ENCODE measurements around the gene TMOD3.

The TMOD3 gene

DNA sequence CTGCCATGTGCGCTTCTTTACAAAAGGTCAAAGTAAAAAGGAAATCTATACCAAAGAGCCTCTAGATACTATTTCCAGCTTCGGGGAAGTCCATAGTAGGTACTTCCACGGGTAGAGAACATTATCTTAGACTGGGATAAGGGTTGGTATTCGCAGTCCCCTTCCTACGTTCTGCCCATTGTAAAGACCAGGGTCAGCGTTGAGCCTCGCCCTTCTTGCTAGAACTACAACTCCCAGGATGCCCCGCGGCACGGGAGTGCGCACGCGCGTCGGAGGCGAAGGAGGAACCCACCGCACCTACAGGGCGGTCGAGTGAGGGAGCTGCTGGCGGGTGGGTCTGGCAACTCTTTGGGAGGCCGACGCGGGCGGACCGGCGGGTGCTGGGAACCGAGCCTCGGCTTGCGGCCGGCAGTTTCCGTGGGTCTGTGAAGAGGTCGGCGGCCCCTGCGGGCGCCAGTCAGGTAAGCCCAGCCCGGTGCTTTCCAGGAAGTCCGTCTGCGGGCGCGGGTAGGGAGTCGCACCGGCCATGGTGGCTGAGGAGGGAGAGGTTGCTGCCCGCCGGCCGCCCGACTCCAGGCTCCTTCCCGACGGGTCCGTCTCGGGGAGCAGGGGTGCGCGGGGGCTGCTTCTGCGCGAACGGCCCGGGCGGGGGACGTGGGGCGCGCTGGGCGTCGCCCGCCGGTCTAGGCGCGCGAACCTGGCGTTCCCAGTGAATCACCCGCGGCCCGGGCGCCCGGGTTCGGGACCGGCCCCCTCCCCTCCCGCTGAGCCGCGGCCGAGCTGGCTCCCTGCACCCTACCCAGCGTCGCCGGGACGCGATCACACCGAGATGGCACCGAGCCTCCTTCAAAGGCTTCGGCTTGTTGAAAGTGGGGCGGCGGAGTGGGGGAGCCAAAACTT is at the start of gene TMOD3:
Gene TMOD3, plus strand, starts transcription at position 278 of the 900 bp plus-strand sequence. CDS start 33,232 bp downstream, outside the sequence.
- CTCF ChIA-PET: interaction anchor here (0.7 to 0.8 kb wide), 2 partner anchors 22 to 51 kb away, joined by 3 to 5 read pairs; no protein-coding TSS in a partner anchor
- TF ChIP-seq, protein P1, sequence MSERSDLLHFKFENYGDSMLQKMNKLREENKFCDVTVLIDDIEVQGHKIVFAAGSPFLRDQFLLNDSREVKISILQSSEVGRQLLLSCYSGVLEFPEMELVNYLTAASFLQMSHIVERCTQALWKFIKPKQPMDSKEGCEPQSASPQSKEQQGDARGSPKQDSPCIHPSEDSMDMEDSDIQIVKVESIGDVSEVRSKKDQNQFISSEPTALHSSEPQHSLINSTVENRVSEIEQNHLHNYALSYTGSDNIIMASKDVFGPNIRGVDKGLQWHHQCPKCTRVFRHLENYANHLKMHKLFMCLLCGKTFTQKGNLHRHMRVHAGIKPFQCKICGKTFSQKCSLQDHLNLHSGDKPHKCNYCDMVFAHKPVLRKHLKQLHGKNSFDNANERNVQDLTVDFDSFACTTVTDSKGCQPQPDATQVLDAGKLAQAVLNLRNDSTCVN (tag by site-specific recombination; optimal IDR thresholded peaks at IDR 0.05): peak; percentile 91
- TF ChIP-seq, protein P2, sequence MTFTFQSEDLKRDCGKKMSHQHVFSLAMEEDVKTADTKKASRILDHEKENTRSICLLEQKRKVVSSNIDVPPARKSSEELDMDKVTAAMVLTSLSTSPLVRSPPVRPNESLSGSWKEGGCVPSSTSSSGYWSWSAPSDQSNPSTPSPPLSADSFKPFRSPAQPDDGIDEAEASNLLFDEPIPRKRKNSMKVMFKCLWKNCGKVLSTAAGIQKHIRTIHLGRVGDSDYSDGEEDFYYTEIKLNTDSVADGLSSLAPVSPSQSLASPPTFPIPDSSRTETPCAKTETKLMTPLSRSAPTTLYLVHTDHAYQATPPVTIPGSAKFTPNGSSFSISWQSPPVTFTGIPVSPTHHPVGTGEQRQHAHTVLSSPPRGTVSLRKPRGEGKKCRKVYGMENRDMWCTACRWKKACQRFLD (tag by site-specific recombination; IDR thresholded peaks at IDR 0.05): no peak
- TF ChIP-seq ZIC2 (tag by site-specific recombination; IDR thresholded peaks at IDR 0.05) (no peak), ZNF132 (tag by site-specific recombination; IDR thresholded peaks at IDR 0.05; ENCODE audit: borderline replicate concordance) (no peak), ZNF530 (tag by site-specific recombination; IDR thresholded peaks at IDR 0.05; ENCODE audit: low read depth) (no peak), ZNF621 (tag by site-specific recombination; IDR thresholded peaks at IDR 0.05) (no peak), GLIS1 (tag by site-specific recombination; IDR thresholded peaks at IDR 0.05) (no peak; the same call in 1 of the 2 replicates), REPIN1 (tag by site-specific recombination; IDR thresholded peaks at IDR 0.05; ENCODE audit: low read depth) (no peak), GLIS2 (tag by site-specific recombination; IDR thresholded peaks at IDR 0.05) (peak; percentile 67), SP7 (tag by site-specific recombination; IDR thresholded peaks at IDR 0.05) (no peak), MZF1 (tag by site-specific recombination; IDR thresholded peaks at IDR 0.05; ENCODE audit: borderline replicate concordance) (no peak), ZNF140 (tag by site-specific recombination; IDR thresholded peaks at IDR 0.05) (no peak), ZNF548 (tag by site-specific recombination; IDR thresholded peaks at IDR 0.05) (no peak), ZNF274 (IDR thresholded peaks at IDR 0.05; ENCODE audit: low read length) (no peak), ZNF274 (tag by site-specific recombination; IDR thresholded peaks at IDR 0.05; ENCODE audit: borderline replicate concordance) (no peak), ZFHX2 (tag by site-specific recombination; conservative IDR thresholded peaks at IDR 0.05) (0 out of 2 replicates have a peak, but pooled peaks have one; percentile 10), ZNF561 (tag by site-specific recombination; IDR thresholded peaks at IDR 0.05; ENCODE audit: borderline replicate concordance) (0 out of 2 replicates have a peak, but pooled peaks have one; percentile 40), ZNF610 (tag by site-specific recombination; IDR thresholded peaks at IDR 0.05; ENCODE audit: borderline replicate concordance) (no peak), ZNF114 (tag by site-specific recombination; IDR thresholded peaks at IDR 0.05) (no peak), ZNF155 (tag by site-specific recombination; IDR thresholded peaks at IDR 0.05) (no peak), MYNN (tag by site-specific recombination; IDR thresholded peaks at IDR 0.05; ENCODE audit: borderline replicate concordance) (no peak), ZNF248 (tag by site-specific recombination; IDR thresholded peaks at IDR 0.05) (no peak), ZNF501 (tag by site-specific recombination; IDR thresholded peaks at IDR 0.05) (no peak; the same call in 1 of the 2 replicates), HOXA7 (CRISPR knock-in tag; IDR thresholded peaks at IDR 0.05; ENCODE audit: borderline replicate concordance) (no peak), ZNF433 (tag by site-specific recombination; IDR thresholded peaks at IDR 0.05; ENCODE audit: low read depth) (no peak), ZNF416 (tag by site-specific recombination; IDR thresholded peaks at IDR 0.05) (no peak), ZFP41 (tag by site-specific recombination; IDR thresholded peaks at IDR 0.05; ENCODE audit: borderline replicate concordance) (no peak), ZNF514 (tag by site-specific recombination; IDR thresholded peaks at IDR 0.05) (no peak), ZNF843 (tag by site-specific recombination; IDR thresholded peaks at IDR 0.05) (no peak)
- TF ChIP-seq, protein P3, sequence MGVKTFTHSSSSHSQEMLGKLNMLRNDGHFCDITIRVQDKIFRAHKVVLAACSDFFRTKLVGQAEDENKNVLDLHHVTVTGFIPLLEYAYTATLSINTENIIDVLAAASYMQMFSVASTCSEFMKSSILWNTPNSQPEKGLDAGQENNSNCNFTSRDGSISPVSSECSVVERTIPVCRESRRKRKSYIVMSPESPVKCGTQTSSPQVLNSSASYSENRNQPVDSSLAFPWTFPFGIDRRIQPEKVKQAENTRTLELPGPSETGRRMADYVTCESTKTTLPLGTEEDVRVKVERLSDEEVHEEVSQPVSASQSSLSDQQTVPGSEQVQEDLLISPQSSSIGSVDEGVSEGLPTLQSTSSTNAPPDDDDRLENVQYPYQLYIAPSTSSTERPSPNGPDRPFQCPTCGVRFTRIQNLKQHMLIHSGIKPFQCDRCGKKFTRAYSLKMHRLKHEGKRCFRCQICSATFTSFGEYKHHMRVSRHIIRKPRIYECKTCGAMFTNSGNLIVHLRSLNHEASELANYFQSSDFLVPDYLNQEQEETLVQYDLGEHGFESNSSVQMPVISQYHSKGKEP (tag by site-specific recombination; IDR thresholded peaks at IDR 0.05): no peak
- TF ChIP-seq, protein P4, sequence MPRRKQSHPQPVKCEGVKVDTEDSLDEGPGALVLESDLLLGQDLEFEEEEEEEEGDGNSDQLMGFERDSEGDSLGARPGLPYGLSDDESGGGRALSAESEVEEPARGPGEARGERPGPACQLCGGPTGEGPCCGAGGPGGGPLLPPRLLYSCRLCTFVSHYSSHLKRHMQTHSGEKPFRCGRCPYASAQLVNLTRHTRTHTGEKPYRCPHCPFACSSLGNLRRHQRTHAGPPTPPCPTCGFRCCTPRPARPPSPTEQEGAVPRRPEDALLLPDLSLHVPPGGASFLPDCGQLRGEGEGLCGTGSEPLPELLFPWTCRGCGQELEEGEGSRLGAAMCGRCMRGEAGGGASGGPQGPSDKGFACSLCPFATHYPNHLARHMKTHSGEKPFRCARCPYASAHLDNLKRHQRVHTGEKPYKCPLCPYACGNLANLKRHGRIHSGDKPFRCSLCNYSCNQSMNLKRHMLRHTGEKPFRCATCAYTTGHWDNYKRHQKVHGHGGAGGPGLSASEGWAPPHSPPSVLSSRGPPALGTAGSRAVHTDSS (tag by site-specific recombination; IDR thresholded peaks at IDR 0.05): no peak
- TF ChIP-seq, protein P5, sequence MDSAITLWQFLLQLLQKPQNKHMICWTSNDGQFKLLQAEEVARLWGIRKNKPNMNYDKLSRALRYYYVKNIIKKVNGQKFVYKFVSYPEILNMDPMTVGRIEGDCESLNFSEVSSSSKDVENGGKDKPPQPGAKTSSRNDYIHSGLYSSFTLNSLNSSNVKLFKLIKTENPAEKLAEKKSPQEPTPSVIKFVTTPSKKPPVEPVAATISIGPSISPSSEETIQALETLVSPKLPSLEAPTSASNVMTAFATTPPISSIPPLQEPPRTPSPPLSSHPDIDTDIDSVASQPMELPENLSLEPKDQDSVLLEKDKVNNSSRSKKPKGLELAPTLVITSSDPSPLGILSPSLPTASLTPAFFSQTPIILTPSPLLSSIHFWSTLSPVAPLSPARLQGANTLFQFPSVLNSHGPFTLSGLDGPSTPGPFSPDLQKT (IDR thresholded peaks at IDR 0.05; ENCODE audit: borderline replicate concordance, low read depth, low read length): no peak

More for the DNA sequence above, at the start of gene TMOD3:
- H3K9me3 ChIP-seq (ENCODE audit: control insufficient read depth, insufficient read depth, low read depth, low read length): no peaks in the 10 kb centered on the region
- H3K27ac ChIP-seq (ENCODE audit: extremely low read depth, low read depth, low read length): peak within 1 kb of the TSS; percentile 74
- peak within 1 kb of the TSS; percentile 89 for H3K4me3 ChIP-seq (ENCODE audit: low read depth, low read length)
- H3K36me3 ChIP-seq (ENCODE audit: control insufficient read depth in 2 of 2, insufficient read depth in 1 of 2, low read length in 2 of 2): no peaks in the 10 kb centered on the region
- POLR2A ChIA-PET: interaction anchor here (0.5 to 1.5 kb wide), 5 partner anchors 9 to 1209 kb away, joined by 3 to 4 read pairs (median 3); partner anchors contain the start of gene LEO1
- peaks cover 4% of the 10 kb centered on the region for H3K4me1 ChIP-seq (ENCODE audit: control insufficient read depth, insufficient read depth, low read length)

Measured in HEK293 (cell line).